Stimulated activated CD4-positive, alpha-beta T cell treated with anti-CD3 and anti-CD28 coated beads, Interleukin-1b, Interleukin-23, amount 100 ng/mL, for 4 hours (primary cell): ENCODE measurements around the gene CPLX1.
"Not testable (repeated sequence)": the region's sequence is repeated elsewhere in the genome, so short reads cannot be mapped to it uniquely, and the experiment has no call there.

Source experiments
- DNase-seq, 2 donors: peaks; one replicate each; pipeline ENCODE4 v3.0.0-alpha.2; 2020; ENCODE audit warnings: low read depth in 2 of 2

The CPLX1 gene

DNA sequence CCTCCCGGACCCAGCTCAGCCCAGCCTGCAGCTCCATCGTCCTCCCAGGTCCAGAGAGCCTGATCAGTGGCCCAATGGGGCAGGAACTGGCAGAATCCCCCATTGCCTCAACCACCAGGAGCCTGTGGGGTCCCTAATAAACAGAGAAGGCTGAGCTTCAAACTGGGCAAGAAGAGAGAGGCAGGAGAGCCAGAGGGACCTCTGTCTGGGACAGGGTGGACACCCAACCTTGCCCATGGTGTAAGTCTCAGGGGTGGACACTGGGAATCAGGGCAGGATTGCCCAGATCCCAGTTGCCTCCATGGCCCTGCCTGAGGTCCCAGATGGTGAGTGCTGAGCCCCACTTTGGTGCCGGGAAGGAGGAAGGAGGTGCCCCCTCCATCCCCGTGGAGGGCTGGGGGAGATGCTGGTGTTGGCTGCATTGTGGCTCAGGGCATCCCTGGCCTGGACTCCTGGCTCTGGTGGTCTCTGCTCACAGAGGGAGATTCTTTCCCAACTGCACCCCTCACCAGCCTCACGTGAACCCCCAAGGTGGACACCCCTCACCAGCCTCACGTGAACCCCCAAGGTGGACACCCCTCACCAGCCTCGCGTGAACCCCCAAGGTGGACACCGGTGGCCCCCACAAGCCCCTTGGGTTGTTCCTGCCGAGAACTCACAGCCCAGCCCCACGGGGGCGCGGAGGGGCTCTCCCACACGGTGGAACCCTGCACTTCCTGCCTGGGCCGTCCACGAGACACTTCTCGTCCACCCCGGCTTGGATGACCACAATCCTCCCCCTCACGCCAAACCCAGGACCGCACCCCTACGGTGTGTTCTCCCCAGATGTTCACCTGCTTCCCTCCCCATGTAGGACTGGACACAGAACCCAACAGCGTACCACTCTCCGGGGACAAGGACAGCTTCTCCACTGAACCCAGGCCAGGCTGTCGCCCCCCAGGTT is 5.4 kb downstream of the CPLX1 start:
- no peak for DNase-seq

DNA sequence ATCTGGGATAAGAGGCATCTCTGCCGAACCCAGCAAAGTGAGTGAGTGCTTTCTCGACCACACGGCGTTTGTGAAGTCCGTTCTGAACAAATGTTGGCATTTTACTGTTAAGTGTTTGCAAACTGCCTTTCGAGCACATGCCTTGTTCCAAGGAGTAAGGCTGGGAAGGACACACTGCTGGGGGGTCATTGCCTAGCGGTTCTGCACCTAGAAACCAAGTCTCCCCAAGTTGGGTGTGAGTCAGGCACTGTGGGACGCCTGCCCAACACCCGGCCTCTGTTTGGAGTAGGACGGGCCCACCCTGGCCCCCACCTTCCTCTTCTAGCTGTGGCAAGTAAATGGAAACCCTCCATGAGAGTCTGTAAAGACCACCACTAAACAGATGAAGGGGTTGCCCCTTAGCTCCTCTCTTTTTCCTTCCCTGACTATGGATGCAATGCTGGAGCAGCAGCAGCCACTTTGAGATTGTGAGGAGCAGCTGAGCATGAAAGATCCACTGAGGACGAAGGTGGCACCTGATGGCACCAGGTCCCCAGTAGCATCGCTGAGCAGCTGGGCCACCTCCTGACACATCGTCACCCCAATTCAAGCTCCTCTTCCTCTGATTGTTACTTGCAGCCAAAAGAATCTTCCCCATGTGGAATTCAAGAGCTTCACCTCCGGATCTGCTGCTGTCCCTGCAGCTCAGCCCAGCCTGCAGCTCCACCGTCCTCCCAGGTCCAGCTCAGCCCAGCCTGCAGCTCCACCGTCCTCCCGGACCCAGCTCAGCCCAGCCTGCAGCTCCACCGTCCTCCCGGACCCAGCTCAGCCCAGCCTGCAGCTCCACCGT is 6.3 kb downstream of the CPLX1 start:
- no peak for DNase-seq

DNA sequence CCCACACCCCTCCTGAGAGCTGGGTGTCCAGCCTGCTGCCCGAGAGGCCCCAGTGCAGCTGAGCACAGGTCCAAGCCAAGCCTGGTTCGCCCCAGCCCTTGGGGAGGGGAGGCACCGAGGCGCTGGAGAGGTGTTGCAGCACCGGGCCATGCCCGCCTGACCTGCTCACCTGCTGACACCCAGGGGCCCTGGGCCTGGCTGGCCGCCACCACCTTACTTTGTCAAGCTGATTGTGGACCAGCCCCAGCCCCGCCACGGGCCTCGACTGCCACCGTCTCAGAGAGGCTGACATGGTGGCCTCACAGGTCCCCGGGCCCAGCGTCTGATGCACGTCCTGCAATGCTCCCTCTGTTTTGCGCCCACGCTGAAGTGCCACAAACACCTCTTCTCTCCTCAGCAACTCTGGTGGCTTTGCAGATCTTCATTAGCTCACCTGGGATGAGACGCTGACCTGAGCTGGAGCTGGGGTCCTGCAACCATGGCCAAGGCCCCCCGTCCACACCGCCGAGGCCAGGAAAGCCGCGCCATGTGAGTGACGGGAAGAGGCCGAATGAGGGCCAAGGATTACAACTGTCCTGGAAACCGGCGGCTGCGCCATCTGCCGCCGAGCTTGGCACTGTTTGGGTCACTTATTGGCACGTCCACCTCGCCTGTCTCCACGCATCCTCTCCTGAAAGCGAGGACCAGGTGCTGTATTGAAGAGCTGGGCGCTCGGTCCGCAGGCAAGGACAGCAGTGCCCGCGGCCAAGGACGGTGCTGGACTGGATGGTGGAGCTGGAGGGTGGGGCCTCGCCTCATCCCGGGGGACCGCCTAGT is 7.6 kb downstream of the CPLX1 start:
- no peak for DNase-seq

DNA sequence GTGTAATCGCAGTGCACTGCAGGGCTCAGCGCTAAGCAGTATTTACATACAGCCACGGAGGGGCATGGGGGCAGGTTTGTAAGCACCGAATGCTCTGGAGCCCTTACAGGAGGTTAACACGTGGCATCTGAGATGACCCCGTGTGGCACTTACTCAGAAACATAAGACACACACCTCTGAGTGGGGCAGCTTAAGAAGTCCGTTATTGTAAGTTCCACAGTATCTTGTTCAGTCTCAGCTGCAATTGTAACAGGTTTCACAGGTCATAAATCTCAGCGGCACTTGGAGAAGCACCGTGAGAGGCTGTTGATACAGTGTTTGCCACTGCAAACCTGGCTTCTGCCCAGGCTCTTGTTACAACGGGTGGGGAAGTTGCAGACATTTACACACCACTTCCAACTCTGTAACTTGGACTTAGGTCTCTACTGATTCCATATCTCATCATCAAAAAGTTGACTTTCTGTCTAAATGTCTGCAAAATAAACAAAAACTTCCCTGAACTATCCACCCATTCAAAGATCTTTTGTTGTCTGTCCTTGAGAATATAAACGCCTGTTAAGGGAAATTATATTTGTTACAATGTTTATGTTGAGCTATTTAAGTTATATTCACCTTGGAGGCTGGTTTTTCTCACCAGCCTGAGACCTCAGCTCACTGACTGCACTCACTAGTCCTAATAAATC is 10.3 kb downstream of the CPLX1 start:
- DNase-seq, result no peak

DNA sequence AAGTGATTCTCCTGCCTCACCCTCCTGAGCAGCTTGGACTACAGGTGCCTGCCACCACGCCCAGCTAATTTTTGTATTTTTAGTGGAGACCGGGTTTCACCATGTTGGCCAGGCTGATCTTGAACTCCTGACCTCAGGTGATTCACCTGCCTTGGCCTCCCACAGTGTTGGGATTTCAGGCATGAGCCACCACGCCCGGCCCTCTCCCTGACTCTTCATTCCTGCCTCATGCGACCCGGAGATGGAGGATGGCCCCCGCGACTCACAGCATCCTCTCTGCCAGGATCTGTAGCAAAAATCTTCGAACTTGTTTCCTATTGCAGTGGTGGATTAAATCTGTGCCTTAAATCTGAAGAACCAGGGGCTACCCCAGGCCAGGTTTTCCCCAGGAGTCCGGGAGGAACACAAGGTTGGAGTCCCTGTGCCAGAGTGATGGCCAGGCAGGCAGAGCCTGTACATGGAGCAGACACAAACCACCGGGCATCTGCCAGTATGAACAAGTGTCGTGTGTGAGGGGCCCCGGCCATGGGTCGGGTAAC is 11.5 kb downstream of the CPLX1 start:
- no peak for DNase-seq

DNA sequence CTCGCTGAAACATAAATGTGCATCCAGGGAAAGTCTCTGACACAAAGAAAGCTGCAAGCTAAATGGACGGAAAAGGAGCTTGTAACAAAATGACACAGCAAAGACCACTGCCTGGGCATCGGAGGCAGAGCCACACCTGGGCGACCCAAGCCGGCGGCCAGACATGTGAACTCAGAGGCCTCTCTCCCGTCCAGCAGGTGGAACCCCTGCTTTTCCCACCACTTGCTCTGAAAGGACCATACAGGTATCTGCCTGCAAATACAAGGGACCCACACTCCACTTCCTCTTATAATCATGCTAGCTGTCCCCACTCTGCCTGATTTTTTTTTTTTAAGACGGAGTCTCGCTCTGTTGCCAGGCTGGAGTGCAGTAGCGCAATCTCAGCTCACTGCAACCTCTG is 12.0 kb downstream of the CPLX1 start:
- no peak for DNase-seq

DNA sequence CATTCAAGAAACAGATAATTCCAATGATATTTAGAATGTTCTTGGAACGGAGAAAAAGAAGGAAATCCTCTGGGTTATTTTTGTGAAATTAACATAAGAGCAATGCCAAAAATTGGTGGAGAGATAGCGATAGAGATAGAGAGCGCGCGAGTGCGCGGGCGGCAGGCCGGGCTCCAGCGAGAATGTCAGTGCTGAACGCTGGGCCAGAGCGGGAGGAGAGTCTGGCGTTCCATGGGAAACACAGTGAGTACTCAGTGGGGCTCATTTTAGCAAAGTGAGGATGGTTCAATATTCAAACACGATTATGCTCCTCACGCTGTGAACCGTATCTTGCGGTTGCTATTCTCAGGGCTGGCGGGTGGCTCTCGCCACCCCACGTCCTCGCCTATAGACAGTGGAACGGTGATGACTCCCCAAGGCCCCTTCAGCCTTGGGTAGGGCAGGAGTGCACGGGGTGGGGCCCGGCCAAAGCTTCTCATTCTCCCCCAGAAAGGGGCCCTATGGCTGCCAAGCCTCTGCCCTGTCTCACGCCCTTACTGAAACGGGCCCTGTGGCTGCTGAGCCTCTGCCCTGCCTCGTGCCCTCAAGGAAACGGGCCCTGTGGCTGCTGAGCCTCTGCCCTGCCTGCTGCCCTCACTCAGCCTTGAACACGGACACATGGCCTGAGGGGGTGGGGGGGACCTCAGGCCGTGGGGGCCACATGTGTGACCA is 16.9 kb downstream of the CPLX1 start:
- DNase-seq, result no peak

DNA sequence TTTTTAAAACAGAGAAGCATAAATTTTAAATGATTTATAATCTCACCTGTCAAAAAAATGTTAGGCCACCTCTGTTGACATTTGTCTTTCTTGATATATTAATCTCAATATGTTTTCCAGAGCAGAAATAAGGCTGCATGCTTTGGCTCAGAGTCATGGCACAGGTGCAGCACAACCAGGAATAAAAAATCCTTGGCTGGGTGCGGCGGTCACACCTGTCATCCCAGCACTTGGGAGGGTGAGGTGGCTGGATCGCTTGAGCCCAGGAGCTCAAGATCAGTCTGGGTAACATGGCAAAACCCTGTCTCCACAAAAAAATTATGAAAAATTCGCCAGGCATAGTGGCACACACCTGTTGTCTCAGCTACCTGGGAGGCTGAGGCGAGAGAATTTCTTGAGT is 18.1 kb downstream of the CPLX1 start:
- DNase-seq, result no peak

DNA sequence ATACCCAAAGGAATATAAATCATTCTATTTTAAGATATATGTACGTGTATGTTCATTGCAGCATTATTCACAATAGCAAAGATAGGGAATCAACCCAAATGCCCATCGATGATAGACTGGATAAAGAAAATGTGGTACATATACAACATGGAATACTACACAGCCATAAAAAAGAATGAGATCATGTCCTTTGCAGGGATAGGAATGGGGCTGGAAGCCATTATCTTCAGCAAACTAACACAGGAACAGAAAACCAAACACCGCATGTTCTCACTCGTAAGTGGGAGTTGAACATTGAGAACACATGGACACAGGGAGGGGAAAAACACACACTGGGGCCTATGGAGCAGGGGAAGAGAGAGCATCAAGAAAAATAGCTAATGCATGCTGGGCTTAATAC is 18.9 kb downstream of the CPLX1 start:
- DNase-seq, result not testable (repeated sequence)

DNA sequence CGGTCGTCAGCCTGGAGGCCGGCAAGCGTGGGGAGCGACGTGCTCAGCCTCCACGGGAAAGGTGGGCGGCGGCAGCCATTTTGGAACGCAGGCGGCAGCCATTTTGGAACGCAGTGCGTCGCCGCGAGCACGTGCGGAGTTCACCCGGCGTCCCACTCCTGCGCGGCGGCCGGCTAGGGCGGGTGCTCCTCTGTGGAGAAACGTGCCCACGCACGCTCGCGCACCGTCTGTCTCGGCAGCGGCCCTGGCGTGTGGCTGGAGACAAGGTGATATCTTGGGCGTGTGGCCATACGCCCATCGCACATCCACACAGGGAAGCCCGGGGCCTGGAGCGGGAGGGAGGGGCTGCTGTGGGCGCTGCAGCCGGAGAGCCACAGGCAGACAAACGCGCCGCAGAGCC is 21.1 kb downstream of the CPLX1 start:
- no peak for DNase-seq

DNA sequence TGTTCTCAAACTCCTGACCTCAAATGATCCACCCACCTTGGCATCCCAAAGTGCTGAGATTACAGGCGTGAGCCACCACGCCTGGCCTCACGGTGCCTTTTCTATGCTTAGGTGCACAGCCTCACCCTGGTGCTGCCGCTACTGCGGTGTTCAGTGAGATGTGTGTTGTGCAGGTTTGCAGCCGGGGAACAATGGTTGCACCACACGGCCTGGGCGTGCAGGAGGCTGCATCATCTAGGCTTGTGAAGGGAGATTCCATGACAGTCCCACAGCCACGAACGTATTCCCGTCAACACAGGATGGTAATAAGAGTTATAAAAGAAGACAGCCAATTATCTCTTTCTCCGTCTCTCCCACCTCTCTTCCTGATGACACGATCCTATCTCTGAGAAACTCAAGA is 22.0 kb downstream of the CPLX1 start:
- no peak for DNase-seq

DNA sequence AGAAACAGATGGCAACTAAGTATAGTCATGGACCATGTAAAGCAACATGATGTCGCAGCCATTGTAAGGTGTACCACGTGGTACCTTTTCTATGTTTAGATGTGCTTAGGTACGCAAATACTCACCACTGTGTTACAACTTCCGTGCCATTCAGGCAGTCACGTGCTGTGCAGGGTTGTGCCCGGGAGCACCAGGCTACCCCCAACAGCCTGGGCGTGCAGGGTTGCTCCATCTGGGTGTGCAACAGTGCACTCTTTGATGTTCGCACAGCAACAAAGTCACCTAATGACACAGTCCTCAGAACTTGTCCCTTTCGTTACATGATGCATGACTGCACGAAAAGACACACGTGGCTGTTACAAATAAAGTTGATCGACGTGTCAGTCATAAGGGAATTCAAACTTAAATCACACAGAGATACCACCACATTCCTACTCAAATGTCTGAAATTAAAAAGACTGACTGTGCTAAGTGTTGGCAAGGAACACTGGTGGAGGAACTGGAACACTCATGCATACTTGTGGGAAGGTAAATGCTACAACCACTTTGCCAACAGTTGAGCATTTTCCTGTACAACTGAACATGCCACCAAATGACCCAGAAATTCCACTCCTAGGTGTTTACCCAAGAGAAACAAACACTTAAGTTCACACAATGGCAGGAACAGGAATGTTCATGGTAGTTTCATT is 24.3 kb downstream of the CPLX1 start:
- DNase-seq, result no peak

DNA sequence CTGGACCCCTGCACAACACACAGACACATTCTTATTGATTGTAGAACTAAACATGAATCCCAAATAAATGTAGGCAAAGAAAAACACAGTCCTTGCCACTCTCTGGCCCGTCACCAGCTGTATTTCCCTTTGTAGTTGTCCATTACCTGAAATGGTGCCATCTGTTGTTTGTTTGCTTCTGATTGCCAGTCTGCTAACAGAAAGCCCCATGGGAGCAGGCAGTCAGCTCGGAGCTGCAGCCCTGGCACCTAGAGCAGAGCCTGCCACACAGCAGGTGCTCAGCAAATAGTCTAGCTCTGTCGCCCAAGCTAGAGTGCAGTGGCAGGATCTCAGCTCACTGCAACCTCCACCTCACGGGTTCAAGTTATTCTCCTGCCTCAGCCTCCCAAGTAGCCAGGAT is 28.9 kb downstream of the CPLX1 start:
- no peak for DNase-seq

DNA sequence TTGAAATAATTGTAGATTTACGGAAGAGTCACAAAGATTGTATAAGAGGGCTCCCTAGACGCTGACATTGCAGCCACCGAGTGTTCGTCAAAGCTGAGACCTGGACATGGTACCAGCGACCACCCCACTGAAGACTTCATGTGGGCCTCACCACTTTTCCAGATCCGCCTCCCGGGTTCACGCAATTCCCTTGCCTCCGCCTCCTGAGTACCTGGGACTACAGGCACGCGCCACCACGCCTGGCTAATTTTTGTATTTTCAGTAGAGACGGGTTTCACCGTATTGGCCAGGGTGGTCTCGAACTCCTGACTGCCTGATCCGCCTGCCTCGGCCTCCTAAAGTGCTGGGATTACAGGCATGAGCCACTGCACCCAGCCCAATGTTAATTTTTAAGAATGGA is 29.7 kb downstream of the CPLX1 start:
- DNase-seq, result no peak

DNA sequence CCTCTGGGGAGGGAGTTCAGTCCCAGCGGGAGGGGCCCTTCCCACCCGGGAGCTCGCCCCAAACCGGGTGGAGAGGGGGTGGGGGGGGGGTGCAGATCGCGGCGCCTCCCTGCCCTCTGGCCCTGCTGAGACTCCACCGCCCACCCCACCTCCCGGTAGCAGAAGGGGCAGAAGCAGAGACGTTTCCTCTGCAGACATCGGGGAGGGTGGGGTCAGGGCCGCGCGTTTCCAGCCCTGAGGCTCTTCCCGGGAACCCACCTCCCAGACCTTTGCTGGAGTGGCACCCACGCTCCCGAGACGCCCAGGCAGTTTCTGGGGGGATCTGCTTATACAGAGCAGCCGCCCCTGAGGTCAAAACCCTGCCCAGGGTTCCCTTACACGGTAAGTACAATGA is 30.2 kb downstream of the CPLX1 start:
- DNase-seq, result no peak

DNA sequence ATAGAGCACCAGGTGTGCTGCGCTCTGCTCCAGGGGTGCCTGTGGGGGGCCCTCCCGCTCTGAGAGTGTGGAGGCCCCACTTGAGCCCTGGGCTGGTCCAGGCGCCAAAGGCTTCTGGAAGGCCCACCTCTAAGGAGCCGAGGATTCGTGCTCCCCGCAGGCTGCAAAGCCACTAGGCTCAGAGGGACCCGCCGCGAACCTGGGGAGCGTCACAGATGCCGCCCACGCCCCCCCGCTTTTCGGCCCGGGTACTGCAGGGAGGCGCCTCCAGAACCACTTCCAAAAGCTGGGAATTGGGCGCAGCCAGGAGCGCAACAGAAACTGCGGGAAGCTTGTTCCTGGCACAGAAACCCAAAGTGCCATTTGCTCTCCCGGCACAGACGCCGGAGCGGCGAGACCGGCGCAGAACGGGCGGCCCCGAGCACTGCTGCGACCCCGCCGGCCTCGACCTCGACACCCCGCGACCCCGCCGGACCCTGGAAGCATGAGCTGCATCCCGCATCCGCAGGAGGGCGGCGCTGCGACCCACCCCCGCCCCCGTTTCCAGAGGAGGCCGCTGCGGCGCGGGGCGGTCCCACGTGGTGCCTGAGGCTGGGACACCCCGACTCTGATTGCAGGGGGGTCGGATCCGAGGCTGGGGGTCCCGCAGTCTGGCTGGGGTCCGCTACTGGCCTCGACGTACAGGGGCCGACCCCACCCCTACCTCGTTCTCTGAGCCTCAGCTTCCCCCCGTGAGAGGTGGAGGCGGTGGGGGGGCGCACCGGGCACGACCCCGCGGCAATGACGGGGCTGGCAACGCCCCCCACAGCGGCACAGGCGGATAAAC is 30.8 kb downstream of the CPLX1 start:
- DNase-seq, result no peak

DNA sequence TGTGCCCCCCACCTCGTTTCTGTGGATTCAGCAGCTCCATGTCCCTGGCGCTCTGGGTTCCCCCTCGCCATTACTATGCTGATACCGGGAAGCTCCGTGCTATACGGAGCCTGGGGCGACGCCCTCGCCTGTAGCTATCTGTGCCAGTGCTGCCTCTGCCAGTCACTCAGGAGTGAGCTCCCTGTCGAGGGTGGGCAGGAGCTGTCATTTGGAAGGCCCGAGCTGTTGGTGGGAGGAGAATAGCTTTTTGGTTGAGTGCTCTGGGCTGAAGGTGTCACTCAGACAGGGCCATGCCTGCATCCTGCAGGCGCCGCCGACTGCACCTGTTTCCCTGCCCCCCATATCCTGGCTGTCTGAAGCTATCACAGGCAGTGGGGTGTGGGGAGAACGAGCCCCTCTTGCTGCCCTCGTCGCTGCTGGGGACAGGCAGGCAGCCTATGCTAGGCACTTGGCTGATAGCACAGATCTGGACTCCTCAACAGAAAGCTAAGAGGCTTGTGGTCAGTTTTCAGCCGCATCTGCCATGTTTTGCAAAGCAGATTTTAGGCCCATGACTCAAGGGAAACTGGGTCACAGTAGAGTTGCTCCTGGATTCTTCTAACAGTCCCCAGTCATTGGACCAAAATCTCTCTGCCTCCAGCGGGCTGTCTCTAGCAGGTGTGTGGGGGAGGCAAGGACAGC is 31.8 kb downstream of the CPLX1 start:
- no peak for DNase-seq

DNA sequence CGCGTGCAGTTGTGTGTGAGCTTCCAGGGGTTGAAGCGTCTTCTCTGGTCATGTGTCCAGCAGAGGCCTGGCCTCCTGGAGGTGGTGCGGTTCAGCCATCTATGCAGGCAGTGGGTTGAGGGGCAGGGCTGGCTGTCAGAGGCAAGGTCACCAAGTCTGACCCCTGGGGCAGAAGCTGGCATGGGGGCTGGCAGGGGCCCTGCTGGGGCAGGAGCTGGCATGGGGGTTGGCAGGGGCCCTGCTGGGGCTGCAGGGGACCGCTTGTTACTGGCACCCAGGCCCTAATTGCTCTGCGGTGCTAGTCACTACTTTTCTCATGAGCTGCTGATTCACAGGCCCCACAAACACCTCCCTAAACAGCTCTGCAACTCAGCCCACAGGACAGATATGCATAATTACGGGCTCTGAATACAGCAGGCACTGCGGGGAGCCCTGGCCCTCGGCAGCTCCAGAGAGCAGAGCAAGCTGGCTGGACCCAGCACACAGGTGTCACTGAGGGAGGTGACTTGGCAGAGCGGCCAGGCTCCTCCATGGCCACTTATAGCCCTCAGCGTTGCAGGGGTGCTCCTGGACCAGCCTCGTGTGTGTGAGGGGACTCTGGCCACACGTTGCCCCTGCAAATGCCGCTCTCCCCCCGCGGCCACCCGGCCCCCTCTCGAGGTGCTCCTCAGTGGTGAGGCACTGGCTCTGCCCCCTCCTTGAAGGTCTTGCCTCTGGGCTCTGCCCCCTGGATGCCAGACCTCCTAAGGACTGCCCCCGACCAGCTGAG is 32.7 kb downstream of the CPLX1 start:
- DNase-seq, result no peak
